HCT116 (cell line): Measurements from ENCODE around the gene HERPUD1. TPM values are rescaled to one million over a fixed set of nuclear protein-coding genes. Genes with fewer than 3 reads are reported as not detected.

Experiments used
- ATAC-seq: fragments of 200-7000 bp; cut with Tn5 transposase; 2 replicates; pipeline ENCODE4 v1.9.1; 2020; ENCODE audit warnings: mild to moderate bottlenecking, moderate library complexity
- BruUV-seq: library from RNA; stranded (reverse); fragments of 400-500 nt; replicated peaks from 2 replicates; lab custom pipeline; 2021; lab: Mats Ljungman, UMichigan
- CTCF ChIA-PET: fragments of 300-600 bp; sonication (Branson Sonifier 250); formaldehyde crosslinking; loops from one replicate; lab custom pipeline; 2021; ENCODE audit warnings: antibody characterized with exemption; lab: Charles Lee
- POLR2A ChIA-PET: fragments of 300-600, 350-600 bp; sonication (Branson Sonifier 250); formaldehyde crosslinking; loops from one replicate; lab custom pipeline; 2021; ENCODE audit warnings: antibody characterized with exemption; lab: Charles Lee
- RAD21 ChIA-PET, 2 experiments: fragments of 300-600 bp; sonication (Branson Sonifier 250); formaldehyde crosslinking; loops; one replicate each; lab custom pipeline; 2023; ENCODE audit warnings: low total read pairs in 2 of 2; ENCODE audit not compliant: uncharacterized antibody in 2 of 2, unreplicated experiment in 2 of 2, low non-redundant PET in 1 of 2; lab: Charles Lee
- DNase-seq: peaks from one replicate; pipeline ENCODE4 v3.0.0-alpha.2; 2010; ENCODE audit warnings: low read depth, low spot score
- H2AFZ ChIP-seq: fragments of 200-600 bp; shearing (Covaris generic), sonication (generic); 2 replicates; pipeline ENCODE4 v1.6.1; 2017; ENCODE audit warnings: low read depth, mixed run types, mixed read lengths, antibody characterized with exemption, low read length; ENCODE audit not compliant: poor library complexity, severe bottlenecking
- H3K27ac ChIP-seq: 2 replicates; pipeline ENCODE4 v1.5.1; 2012; ENCODE audit warnings: low read depth, low read length
- H3K27me3 ChIP-seq: fragments of 200-600 bp; sonication (generic); 2 replicates; pipeline ENCODE4 v1.6.1; 2016; ENCODE audit warnings: mixed run types, low read length, mixed read lengths; ENCODE audit not compliant: insufficient read depth
- H3K36me3 ChIP-seq, 2 experiments: fragments of 200-500 bp in 1 of 2; fragments of 200-600 bp in 1 of 2; sonication (Bioruptor generic) in 1 of 2; sonication (generic) in 1 of 2; 2 replicates each; pipeline versions ENCODE4 v1.5.1 to v1.6.1; 2014 to 2016; ENCODE audit warnings: low read length in 2 of 2, inconsistent platforms in 1 of 2, mixed read lengths in 1 of 2, mixed run types in 1 of 2; ENCODE audit not compliant: insufficient read depth in 2 of 2, control insufficient read depth in 1 of 2
- H3K4me1 ChIP-seq, 2 experiments: fragments of 200-600 bp in 1 of 2; sonication (generic) in 1 of 2; 2 replicates each; pipeline versions ENCODE4 v1.5.1 to v1.6.1; 2012 to 2017; ENCODE audit warnings: low read length in 2 of 2, inconsistent platforms in 1 of 2, mild to moderate bottlenecking in 1 of 2, mixed read lengths in 1 of 2, mixed run types in 1 of 2, moderate library complexity in 1 of 2; ENCODE audit not compliant: insufficient read depth in 2 of 2, control insufficient read depth in 1 of 2
- H3K4me2 ChIP-seq: fragments of 200-600 bp; sonication (generic); 2 replicates; pipeline ENCODE4 v1.6.1; 2017; ENCODE audit warnings: mixed run types, low read length, mixed read lengths
- H3K4me3 ChIP-seq, 2 experiments: fragments of 200-600 bp in 1 of 2; sonication (generic) in 1 of 2; replicated peaks in 1 of 2; 2 replicates each; pipeline ENCODE4 v1.5.1; 2011 to 2016; ENCODE audit warnings: low read length in 2 of 2, control low read depth in 1 of 2, low read depth in 1 of 2, mild to moderate bottlenecking in 1 of 2, mixed read lengths in 1 of 2, mixed run types in 1 of 2
- H3K79me2 ChIP-seq: fragments of 200-600 bp; sonication (generic); 2 replicates; pipeline ENCODE4 v1.6.1; 2017; ENCODE audit warnings: mild to moderate bottlenecking, mixed run types, low read length, moderate library complexity, mixed read lengths; ENCODE audit not compliant: insufficient read depth
- H3K9ac ChIP-seq: fragments of 200-600 bp; sonication (generic); 2 replicates; pipeline ENCODE4 v1.6.1; 2016; ENCODE audit warnings: low read length, mixed read lengths
- H3K9me2 ChIP-seq: fragments of 200-600 bp; sonication (generic), shearing (Covaris generic); 2 replicates; pipeline ENCODE4 v1.6.1; 2017; ENCODE audit warnings: mixed run types, mild to moderate bottlenecking, moderate library complexity; ENCODE audit not compliant: insufficient read depth
- H3K9me3 ChIP-seq, 2 experiments: fragments of 200-500 bp in 1 of 2; fragments of 200-600 bp in 1 of 2; sonication (Bioruptor generic) in 1 of 2; sonication (generic) in 1 of 2; 2 replicates each; pipeline ENCODE4 v1.6.1; 2014 to 2017; ENCODE audit warnings: low read length in 2 of 2, mixed read lengths in 2 of 2, inconsistent platforms in 1 of 2, low read depth in 1 of 2, mild to moderate bottlenecking in 1 of 2, mixed run types in 1 of 2, moderate library complexity in 1 of 2; ENCODE audit not compliant: control insufficient read depth in 1 of 2, insufficient read depth in 1 of 2
- H4K20me1 ChIP-seq: fragments of 200-600 bp; sonication (generic), shearing (Covaris generic); 2 replicates; pipeline ENCODE4 v1.6.1; 2017; ENCODE audit warnings: mixed run types, mild to moderate bottlenecking, moderate library complexity; ENCODE audit not compliant: insufficient read depth
- ATF3 ChIP-seq: IDR thresholded peaks from 2 replicates; pipeline ENCODE4 v1.6.1; 2012
- CBX3 ChIP-seq: IDR thresholded peaks from 2 replicates; pipeline ENCODE4 v1.6.1; 2012; ENCODE audit warnings: low read depth
- CEBPB ChIP-seq: IDR thresholded peaks from 2 replicates; pipeline ENCODE4 v1.6.1; 2012; ENCODE audit warnings: low read depth
- CTCF ChIP-seq, 3 experiments: fragments of 200-600 bp in 1 of 3; sonication (generic) in 1 of 3; IDR thresholded peaks in 2 of 3; conservative IDR thresholded peaks in 1 of 3; 2 replicates each; pipeline ENCODE4 v1.5.1; 2012 to 2017; ENCODE audit warnings: low read depth in 2 of 3, low read length in 2 of 3, antibody characterized with exemption in 1 of 3, borderline replicate concordance in 1 of 3, control low read depth in 1 of 3, mild to moderate bottlenecking in 1 of 3, mixed read lengths in 1 of 3, mixed run types in 1 of 3, moderate library complexity in 1 of 3; ENCODE audit not compliant: insufficient read depth in 1 of 3
- EGR1 ChIP-seq: IDR thresholded peaks from 2 replicates; pipeline ENCODE4 v1.6.1; 2012; ENCODE audit warnings: low read depth
- JUND ChIP-seq: IDR thresholded peaks from 2 replicates; pipeline ENCODE4 v1.6.1; 2012
- MAX ChIP-seq: IDR thresholded peaks from 2 replicates; pipeline ENCODE4 v1.6.1; 2012
- POLR2AphosphoS5 ChIP-seq: IDR thresholded peaks from 2 replicates; pipeline ENCODE4 v1.6.1; 2011; ENCODE audit warnings: mild to moderate bottlenecking, low read depth, low read length, moderate library complexity
- RAD21 ChIP-seq: IDR thresholded peaks from 2 replicates; pipeline ENCODE4 v1.6.1; 2012; ENCODE audit warnings: low read depth, mild to moderate bottlenecking
- REST ChIP-seq: IDR thresholded peaks from 2 replicates; pipeline ENCODE4 v1.6.1; 2012; ENCODE audit warnings: low read depth
- SP1 ChIP-seq: IDR thresholded peaks from 2 replicates; pipeline ENCODE4 v1.6.1; 2012; ENCODE audit warnings: low read depth
- SRF ChIP-seq: IDR thresholded peaks from 2 replicates; pipeline ENCODE4 v1.6.1; 2012; ENCODE audit warnings: low read depth
- TCF7L2 ChIP-seq: IDR thresholded peaks from 2 replicates; pipeline ENCODE4 v1.7.0; 2011; ENCODE audit warnings: borderline replicate concordance, inconsistent platforms; ENCODE audit not compliant: insufficient read depth, insufficient read length; ENCODE audit errors: extremely low read depth
- ZBTB33 ChIP-seq: IDR thresholded peaks from 2 replicates; pipeline ENCODE4 v1.6.1; 2011; ENCODE audit warnings: mild to moderate bottlenecking, low read length, moderate library complexity; ENCODE audit not compliant: insufficient replicate concordance; ENCODE audit errors: extremely low read depth
- ZFX ChIP-seq: fragments of 450-650 bp; IDR thresholded peaks from 2 replicates; pipeline ENCODE4 v1.6.1; 2017
- intact Hi-C: fragments of 100-400 bp; cut with micrococcal nuclease; formaldehyde crosslinking; loops from 2 replicates; pipeline ENCODE4 v1.10.0; 2022
- total RNA-seq: library from RNA; stranded (reverse); gene quantifications from one replicate; pipeline ENCODE4 v1.2.1, GENCODE V29; 2021; ENCODE audit not compliant: unreplicated experiment

The HERPUD1 gene
- total RNA-seq, 1 experiment from 2014 or later: 113 TPM

- H3K27me3 ChIP-seq: no peaks in the 10 kb centered on the region
- no peak for ATAC-seq
- H3K27ac ChIP-seq: no peak overlapping the region
- TF ChIP-seq JUND (no peak), CTCF (IDR thresholded peaks at IDR 0.05 in 2 of 3, conservative IDR thresholded peaks at IDR 0.05 in 1 of 3; ENCODE audit: borderline replicate concordance in 1 of 3, insufficient read depth in 1 of 3, low read depth in 2 of 3, low read length in 2 of 3) (no peak), CBX3 (no peak), TCF7L2 (no peak), REST (no peak), SRF (no peak), MAX (no peak), ZFX (no peak), ATF3 (no peak), RAD21 (no peak), SP1 (no peak), EGR1 (no peak), CEBPB (no peak), ZBTB33 (no peak), POLR2AphosphoS5 (no peak)
- intact Hi-C loops: no loop called here
- no peak overlapping the region for H3K4me3 ChIP-seq
- H4K20me1 ChIP-seq: no peaks in the 10 kb centered on the region
- RAD21 ChIA-PET: no interaction called here
- CTCF ChIA-PET: no interaction called here
- no peak overlapping the region for H3K4me2 ChIP-seq
- no peaks in the 10 kb centered on the region for H3K9me3 ChIP-seq
- no peak for DNase-seq
- POLR2A ChIA-PET: no interaction called here
- no peak overlapping the region for H2AFZ ChIP-seq
- no peaks in the 10 kb centered on the region for H3K36me3 ChIP-seq
- peaks cover 8 to 15% of the 10 kb centered on the region in 2 experiments; a peak in 2 of 4 replicates for H3K4me1 ChIP-seq
- no TSS peak for BruUV-seq
- no peaks in the 10 kb centered on the region for H3K9me2 ChIP-seq
- no peak overlapping the region for H3K9ac ChIP-seq
- no peaks in the 10 kb centered on the region for H3K79me2 ChIP-seq
Measured at GRCh38 chr16:56994311-56994710, 62.4 kb downstream of the HERPUD1 start.
